ENCODE measurements around the gene SLC16A11. TPM values are rescaled to one million over a fixed set of nuclear protein-coding genes. Genes with fewer than 3 reads are reported as not detected.
A peak's percentile ranks its signal among the peaks of the same experiment; 100 is the strongest.
"Not testable (repeated sequence)": the region's sequence is repeated elsewhere in the genome, so short reads cannot be mapped to it uniquely, and the experiment has no call there.

Gene SLC16A11

DNA sequence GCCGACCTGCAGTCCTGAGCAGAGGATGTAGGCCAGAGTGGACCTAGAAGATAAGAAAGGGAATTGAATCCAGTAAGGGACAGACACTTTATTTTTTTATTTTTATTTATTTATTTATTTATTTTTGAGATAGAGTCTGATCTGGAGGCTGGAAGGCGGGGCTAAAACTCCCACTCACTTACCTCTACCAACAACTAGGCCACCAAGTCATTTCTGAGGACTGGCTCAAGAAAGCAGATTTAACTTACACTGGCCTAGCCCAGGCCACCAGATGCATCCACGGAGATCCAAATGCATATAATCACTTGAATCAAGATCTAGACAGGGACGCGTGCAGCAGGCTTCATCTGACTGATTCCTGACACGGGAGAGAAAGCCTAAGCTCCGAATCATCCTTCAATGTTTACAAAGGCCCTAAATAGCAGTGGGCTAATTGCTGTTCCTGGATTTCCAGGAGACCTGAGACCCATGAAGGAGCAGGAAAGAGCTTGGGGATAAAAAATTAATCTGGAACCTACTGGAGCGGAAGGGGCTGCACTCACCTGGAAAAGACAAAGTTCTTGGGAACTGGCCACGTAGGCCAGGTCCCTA is 49.1 kb downstream of the SLC16A11 start:
- Histone ChIP-seq H3K79me1 (replicated peaks; ENCODE audit: low read length, poor library complexity, severe bottlenecking) (peaks cover 3% of the 10 kb centered on the region), H2BK5ac (ENCODE audit: low read depth, low read length, poor library complexity, severe bottlenecking) (no peak overlapping the region), H2BK12ac (ENCODE audit: low read length in 2 of 2) (no peak overlapping the region), H3K36me3 (ENCODE audit: control insufficient read depth in 1 of 2, insufficient read depth in 2 of 2, low read depth in 1 of 2, low read length in 2 of 2) (peaks cover 29 to 38% of the 10 kb centered on the region in 2 experiments), H3K14ac (ENCODE audit: low read length in 2 of 2) (no peak overlapping the region), H2AK5ac (ENCODE audit: low read length, severe bottlenecking) (no peak overlapping the region), H3K4me1 (ENCODE audit: control insufficient read depth, insufficient read depth, low read depth, low read length) (peaks cover 1% of the 10 kb centered on the region), H3K27ac (ENCODE audit: low read length, poor library complexity, severe bottlenecking) (no peak overlapping the region), H3K4ac (ENCODE audit: low read depth in 1 of 2, low read length in 2 of 2) (no peak overlapping the region), H2BK15ac (ENCODE audit: low read depth, poor library complexity, severe bottlenecking) (no peak overlapping the region), H3K4me3 (ENCODE audit: insufficient read depth in 1 of 2, low read depth in 1 of 2, low read length in 2 of 2) (no peak overlapping the region), H2AFZ (ENCODE audit: low read depth, low read length) (no peak overlapping the region), H3K9me3 (ENCODE audit: control insufficient read depth, low read length) (no peaks in the 10 kb centered on the region), H2BK120ac (ENCODE audit: low read depth, low read length) (no peak overlapping the region), H3K27me3 (ENCODE audit: control insufficient read depth in 1 of 2, insufficient read depth in 1 of 2, low read length in 2 of 2) (no peaks in the 10 kb centered on the region), H3K4me2 (ENCODE audit: low read length, poor library complexity, severe bottlenecking) (no peak overlapping the region), H4K8ac (ENCODE audit: low read length) (no peak overlapping the region), H3K18ac (ENCODE audit: low read depth in 1 of 2, low read length in 2 of 2) (no peak overlapping the region), H3K23ac (ENCODE audit: low read length in 2 of 2) (no peak overlapping the region), H3K9ac (ENCODE audit: low read length) (no peak overlapping the region), H4K91ac (ENCODE audit: low read length) (no peak overlapping the region)
- DNase-seq: peak; percentile 29
- 76% methylated on average over 8 of the region's 9 CpGs for WGBS

- DNase-seq: no peak
- Histone ChIP-seq H3K14ac (ENCODE audit: low read length in 2 of 2) (no peak overlapping the region), H3K4ac (ENCODE audit: low read depth in 1 of 2, low read length in 2 of 2) (no peak overlapping the region), H2BK12ac (ENCODE audit: low read length in 2 of 2) (no peak overlapping the region), H3K27ac (ENCODE audit: low read length, poor library complexity, severe bottlenecking) (no peak overlapping the region), H2BK15ac (ENCODE audit: low read depth, poor library complexity, severe bottlenecking) (no peak overlapping the region), H2AFZ (ENCODE audit: low read depth, low read length) (no peak overlapping the region), H3K4me3 (ENCODE audit: insufficient read depth in 1 of 2, low read depth in 1 of 2, low read length in 2 of 2) (no peak overlapping the region), H4K91ac (ENCODE audit: low read length) (no peak overlapping the region), H3K18ac (ENCODE audit: low read depth in 1 of 2, low read length in 2 of 2) (no peak overlapping the region), H2AK5ac (ENCODE audit: low read length, severe bottlenecking) (no peak overlapping the region), H3K4me1 (ENCODE audit: control insufficient read depth, insufficient read depth, low read depth, low read length) (peaks cover 1% of the 10 kb centered on the region), H2BK120ac (ENCODE audit: low read depth, low read length) (no peak overlapping the region), H3K4me2 (ENCODE audit: low read length, poor library complexity, severe bottlenecking) (no peak overlapping the region), H3K79me1 (replicated peaks; ENCODE audit: low read length, poor library complexity, severe bottlenecking) (peaks cover 3% of the 10 kb centered on the region), H3K36me3 (ENCODE audit: control insufficient read depth in 1 of 2, insufficient read depth in 2 of 2, low read depth in 1 of 2, low read length in 2 of 2) (peaks cover 23 to 33% of the 10 kb centered on the region in 2 experiments), H3K23ac (ENCODE audit: low read length in 2 of 2) (no peak overlapping the region), H3K27me3 (ENCODE audit: control insufficient read depth in 1 of 2, insufficient read depth in 1 of 2, low read length in 2 of 2) (no peaks in the 10 kb centered on the region), H4K8ac (ENCODE audit: low read length) (no peak overlapping the region), H3K9me3 (ENCODE audit: control insufficient read depth, low read length) (no peaks in the 10 kb centered on the region), H3K9ac (ENCODE audit: low read length) (no peak overlapping the region), H2BK5ac (ENCODE audit: low read depth, low read length, poor library complexity, severe bottlenecking) (no peak overlapping the region)
- 93% methylated on average over 10 of the region's 10 CpGs for WGBS
Observed at GRCh38 chr17:6994118-6994598, 49.7 kb downstream of the SLC16A11 start.

DNA sequence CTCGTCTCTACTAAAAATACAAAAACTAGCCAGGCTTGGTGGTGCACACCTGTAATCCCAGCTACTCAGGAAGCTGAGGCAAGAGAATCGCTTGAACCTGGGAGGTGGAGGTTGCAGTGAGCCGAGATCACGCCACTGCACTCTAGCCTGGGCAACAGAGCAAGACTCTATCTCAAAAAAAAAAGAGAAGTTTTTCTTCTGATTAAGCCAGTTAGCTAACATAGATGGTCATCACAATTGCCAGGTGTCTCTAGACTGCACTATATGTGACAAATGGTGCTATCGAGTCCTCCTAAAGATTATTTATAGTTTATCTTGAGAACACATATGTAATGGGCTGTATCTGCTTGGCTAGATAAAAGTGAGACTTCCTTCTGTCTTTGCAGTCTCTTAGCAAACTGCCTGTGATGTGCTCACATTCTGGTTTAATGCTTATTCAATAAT is 50.3 kb downstream of the SLC16A11 start:
- not testable (repeated sequence) for H3K27ac ChIP-seq (ENCODE audit: low read length, poor library complexity, severe bottlenecking); H3K4ac ChIP-seq (ENCODE audit: low read depth in 1 of 2, low read length in 2 of 2); H2AK5ac ChIP-seq (ENCODE audit: low read length, severe bottlenecking); H2BK12ac ChIP-seq (ENCODE audit: low read length in 2 of 2); H4K91ac ChIP-seq (ENCODE audit: low read length); H3K4me3 ChIP-seq (ENCODE audit: insufficient read depth in 1 of 2, low read depth in 1 of 2, low read length in 2 of 2); H3K4me2 ChIP-seq (ENCODE audit: low read length, poor library complexity, severe bottlenecking); DNase-seq; H3K14ac ChIP-seq (ENCODE audit: low read length in 2 of 2); H3K9me3 ChIP-seq (ENCODE audit: control insufficient read depth, low read length); H2BK120ac ChIP-seq (ENCODE audit: low read depth, low read length); H3K79me1 ChIP-seq (replicated peaks; ENCODE audit: low read length, poor library complexity, severe bottlenecking); H2BK5ac ChIP-seq (ENCODE audit: low read depth, low read length, poor library complexity, severe bottlenecking); H3K9ac ChIP-seq (ENCODE audit: low read length); H2BK15ac ChIP-seq (ENCODE audit: low read depth, poor library complexity, severe bottlenecking); H4K8ac ChIP-seq (ENCODE audit: low read length); H3K4me1 ChIP-seq (ENCODE audit: control insufficient read depth, insufficient read depth, low read depth, low read length); H3K23ac ChIP-seq (ENCODE audit: low read length in 2 of 2); H2AFZ ChIP-seq (ENCODE audit: low read depth, low read length); H3K27me3 ChIP-seq (ENCODE audit: control insufficient read depth in 1 of 2, insufficient read depth in 1 of 2, low read length in 2 of 2); H3K18ac ChIP-seq (ENCODE audit: low read depth in 1 of 2, low read length in 2 of 2)
- H3K36me3 ChIP-seq (ENCODE audit: control insufficient read depth in 1 of 2, insufficient read depth in 2 of 2, low read depth in 1 of 2, low read length in 2 of 2): peaks cover 18 to 27% of the 10 kb centered on the region in 2 experiments
- 95% methylated on average over 2 of the region's 5 CpGs for WGBS

Small RNA genes lying within 50 kb of the gene (small RNA-seq; reads per million reads assigned to genes)
- not detected for gene AC120057.1 (ENCODE audit: low read depth)

Data from mesenchymal stem cell (in vitro differentiated cells and primary cell).